GM19324 (cell line): ENCODE measurements around the gene PPTC7.

Source experiments
- ATAC-seq: cut with Tn5 transposase; IDR thresholded peaks from one replicate; pipeline ENCODE4 v1.9.1; 2021; ENCODE audit warnings: mild to moderate bottlenecking, moderate library complexity; ENCODE audit not compliant: unreplicated experiment, low FRiP score

The PPTC7 gene

GRCh38 chr12:110501399-110501751 is 81.7 kb downstream of the PPTC7 start:
- ATAC-seq = peak; percentile 6

- no peak for ATAC-seq
These were observed 84.0 kb downstream of the PPTC7 start for GRCh38 chr12:110498984-110499706.
